Chondrocyte (in vitro differentiated cells): ENCODE data around the gene RER1. TPM values are rescaled to one million over a fixed set of nuclear protein-coding genes. Genes with fewer than 3 reads are reported as not detected.

Experiments
- DNase-seq: peaks from one replicate; pipeline ENCODE4 v3.0.0; 2021; ENCODE audit warnings: mixed read lengths, low spot score
- H3K27ac Mint-ChIP-seq: one replicate; pipeline ENCODE4 v1.8.0; 2021; ENCODE audit warnings: mild to moderate bottlenecking, moderate library complexity, mixed read lengths; ENCODE audit not compliant: unreplicated experiment
- H3K27me3 Mint-ChIP-seq: 2 replicates; pipeline ENCODE4 v1.8.0; 2021; ENCODE audit warnings: low read depth, mixed read lengths
- H3K36me3 Mint-ChIP-seq: 2 replicates; pipeline ENCODE4 v1.8.0; 2021; ENCODE audit warnings: low read depth, mixed read lengths
- H3K4me1 Mint-ChIP-seq: 2 replicates; pipeline ENCODE4 v1.8.0; 2021; ENCODE audit warnings: low read depth, mild to moderate bottlenecking, mixed read lengths
- H3K4me3 Mint-ChIP-seq: one replicate; pipeline ENCODE4 v1.8.0; 2021; ENCODE audit warnings: mild to moderate bottlenecking, moderate library complexity, mixed read lengths; ENCODE audit not compliant: unreplicated experiment
- H3K9me3 Mint-ChIP-seq: 2 replicates; pipeline ENCODE4 v1.8.0; 2021; ENCODE audit warnings: low read depth, mixed read lengths
- CTCF ChIP-seq: fragments of 200-600 bp; sonication (generic); IDR thresholded peaks from 2 replicates; pipeline ENCODE4 v1.5.0; 2021; ENCODE audit warnings: antibody characterized with exemption, mild to moderate bottlenecking, moderate library complexity
- total RNA-seq: library from RNA; stranded (reverse); gene quantifications from 3 replicates; pipeline ENCODE4 v1.2.1, GENCODE V29; 2021

RER1 gene
- total RNA-seq, 1 donor from 2014 or later, result 158 TPM

- H3K9me3 Mint-ChIP-seq, result no peaks in the 10 kb centered on the region
- no peak overlapping the region for H3K27ac Mint-ChIP-seq
Observed at GRCh38 chr1:2355373-2356261, 36.0 kb upstream of the RER1 start.

GRCh38 chr1:2356401-2356800 lies 35.2 kb upstream of the RER1 start:
- DNase-seq, result peak; percentile 71
- Mint-ChIP-seq H3K4me1 (peaks cover 26% of the 10 kb centered on the region), H3K36me3 (no peaks in the 10 kb centered on the region), H3K27ac (no peak overlapping the region), H3K27me3 (no peaks in the 10 kb centered on the region), H3K9me3 (peaks cover 2% of the 10 kb centered on the region), H3K4me3 (no peak overlapping the region)
- no peak for TF ChIP-seq CTCF

More at GRCh38 chr1:2355373-2356261, 36.0 kb upstream of the RER1 start:
- Mint-ChIP-seq H3K27me3 (no peaks in the 10 kb centered on the region), H3K36me3 (no peaks in the 10 kb centered on the region), H3K4me3 (no peak overlapping the region), H3K4me1 (peaks cover 19% of the 10 kb centered on the region)
- DNase-seq, result peak; percentile 82
- TF ChIP-seq CTCF, result no peak

GRCh38 chr1:2356911-2357845 lies 34.5 kb upstream of the RER1 start:
- no peak overlapping the region for H3K4me3 Mint-ChIP-seq
- no peaks in the 10 kb centered on the region for H3K27me3 Mint-ChIP-seq
- H3K4me1 Mint-ChIP-seq, result peaks cover 26% of the 10 kb centered on the region
- DNase-seq, result peak; percentile 94
- TF ChIP-seq CTCF, result no peak
- H3K36me3 Mint-ChIP-seq, result peaks cover under 1% of the 10 kb centered on the region
- H3K9me3 Mint-ChIP-seq, result peaks cover 3% of the 10 kb centered on the region
- no peak overlapping the region for H3K27ac Mint-ChIP-seq

GRCh38 chr1:2358072-2358471 lies 33.6 kb upstream of the RER1 start:
- TF ChIP-seq CTCF, result no peak
- peak; percentile 57 for DNase-seq
- Mint-ChIP-seq H3K4me3 (no peak overlapping the region), H3K27me3 (no peaks in the 10 kb centered on the region), H3K4me1 (peaks cover 26% of the 10 kb centered on the region), H3K9me3 (peaks cover 10% of the 10 kb centered on the region), H3K36me3 (peaks cover 3% of the 10 kb centered on the region), H3K27ac (no peak overlapping the region)
